Activated T-helper 1 cell treated with anti-CD3 and anti-CD28 coated beads, Interleukin-2, amount 50 U/mL, for 16 hours (primary cell): ENCODE measurements around the gene FAS.
"Not testable (repeated sequence)": the region's sequence is repeated elsewhere in the genome, so short reads cannot be mapped to it uniquely, and the experiment has no call there.

Source experiments
- DNase-seq, 2 donors: peaks; one replicate each; pipeline ENCODE4 v3.0.0-alpha.2; 2020; ENCODE audit warnings: low read depth in 1 of 2, low spot score in 1 of 2

FAS gene

DNA sequence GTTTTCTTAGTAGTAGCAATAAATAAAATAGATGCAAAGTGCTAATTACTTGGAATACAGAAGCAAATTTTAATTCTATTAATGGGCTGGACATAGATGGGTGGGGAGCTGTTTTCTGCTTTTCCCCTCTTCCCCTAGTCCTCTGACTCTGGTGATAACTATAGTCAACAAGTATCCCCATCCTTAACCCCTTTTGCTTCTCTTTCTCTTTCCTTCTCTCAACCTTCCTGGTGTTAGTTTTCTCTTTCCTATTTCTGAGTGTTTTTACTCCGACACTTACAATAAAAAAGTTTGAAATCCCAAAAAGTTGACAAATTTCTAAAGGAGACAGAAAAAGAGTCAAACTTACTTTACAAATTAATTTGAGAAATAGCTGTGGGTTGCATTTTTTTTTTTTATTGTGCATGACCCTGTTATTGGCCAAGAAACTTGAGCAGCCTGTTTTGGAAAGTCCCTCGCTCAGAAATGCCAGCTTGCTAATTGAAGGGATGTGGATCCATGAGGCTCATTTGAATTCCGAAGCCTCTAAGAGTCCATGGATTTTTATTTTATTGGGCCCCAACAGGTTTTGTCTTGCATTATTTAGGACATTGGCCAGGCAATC, 2.4 kb downstream of the FAS start:
- no peak for DNase-seq

DNA sequence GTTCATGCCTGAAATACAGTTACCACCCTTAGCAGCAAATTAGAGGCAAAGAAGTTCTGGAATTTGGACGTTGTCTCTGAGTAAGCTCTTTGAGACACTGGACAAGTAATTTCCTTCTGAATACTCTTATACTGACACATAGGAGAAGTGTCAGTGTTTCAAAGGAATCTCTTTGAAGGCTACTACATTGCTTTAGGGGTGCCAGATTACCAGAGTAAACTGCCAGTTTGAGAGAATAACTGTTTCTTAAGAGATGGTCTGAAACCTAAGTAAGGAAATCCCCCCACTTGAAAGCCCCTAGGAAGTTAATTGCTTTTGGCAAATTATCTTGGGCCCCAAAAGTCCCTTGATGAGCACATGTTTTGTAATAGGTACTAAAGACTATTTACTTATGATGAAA, 3.4 kb downstream of the FAS start:
- no peak for DNase-seq

DNA sequence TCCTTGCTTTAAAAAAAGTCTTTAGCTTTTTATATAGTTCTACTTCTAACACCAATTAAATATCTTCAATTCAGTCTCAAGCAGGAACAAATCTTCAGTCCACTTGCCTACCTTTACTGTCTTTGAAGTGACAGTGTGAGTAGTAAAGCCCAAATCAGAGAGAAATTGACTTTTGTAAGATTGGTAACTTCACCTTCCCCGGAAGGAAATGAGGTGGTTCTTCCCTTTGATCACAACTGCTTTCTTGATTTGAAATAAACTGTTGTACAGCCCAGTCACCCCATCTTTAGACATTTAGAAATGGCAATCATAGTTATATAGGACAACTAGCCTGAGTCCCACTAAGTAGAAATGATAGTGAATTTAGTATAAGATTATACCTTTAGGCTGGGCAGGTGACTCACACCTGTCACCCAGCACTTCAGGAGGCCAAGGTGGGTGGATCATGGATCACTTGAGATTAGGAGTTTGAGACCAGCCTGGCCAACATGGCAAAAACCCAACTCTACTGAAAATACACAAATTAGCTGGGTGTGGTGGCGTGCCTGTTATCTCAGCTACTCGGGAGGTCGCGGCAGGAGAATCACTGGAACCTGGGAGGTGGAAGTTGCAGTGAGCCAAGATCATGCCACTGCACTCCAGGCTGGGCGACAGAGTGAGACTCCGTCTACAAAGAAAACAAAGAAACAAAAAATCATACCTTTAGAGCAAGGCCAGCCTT, 4.7 kb downstream of the FAS start:
- DNase-seq = no peak

DNA sequence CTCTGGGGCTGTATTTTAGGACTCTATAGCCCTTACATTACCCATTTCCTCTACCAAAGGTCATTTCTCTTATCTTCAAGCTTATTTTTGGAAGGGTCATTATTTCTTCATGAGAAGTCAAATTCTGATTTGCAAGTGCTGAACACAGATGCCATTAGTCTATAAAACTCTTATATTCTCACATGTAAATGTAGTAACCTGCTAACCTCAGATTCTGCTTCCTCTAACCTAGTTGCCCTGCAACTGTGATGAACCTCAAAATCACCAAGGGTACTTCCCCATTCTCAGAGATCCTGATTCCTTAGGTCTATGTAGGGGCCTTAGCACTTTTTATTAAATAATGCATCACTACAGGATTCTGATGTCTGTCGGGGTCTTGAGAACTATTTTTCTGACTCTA, 6.3 kb downstream of the FAS start:
- DNase-seq = no peak

DNA sequence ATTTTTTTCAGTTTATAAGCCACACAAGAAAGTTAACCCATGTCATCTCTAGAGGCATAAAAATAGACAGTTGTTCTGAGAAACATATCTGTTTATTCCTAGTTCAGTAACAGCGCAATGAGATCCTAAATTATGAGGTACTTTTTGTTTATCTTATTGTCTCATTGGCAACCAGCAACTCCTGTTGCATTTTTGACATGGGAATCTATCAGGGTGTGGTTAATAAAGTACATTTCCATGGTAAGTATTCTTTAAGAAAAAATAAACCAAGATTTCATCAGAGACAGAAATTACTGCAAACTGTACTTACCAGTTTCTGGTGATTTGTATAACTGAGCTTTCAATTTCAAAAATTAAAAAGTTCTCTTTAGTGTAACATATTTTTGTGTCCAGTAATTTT, 9.0 kb downstream of the FAS start:
- DNase-seq = no peak

DNA sequence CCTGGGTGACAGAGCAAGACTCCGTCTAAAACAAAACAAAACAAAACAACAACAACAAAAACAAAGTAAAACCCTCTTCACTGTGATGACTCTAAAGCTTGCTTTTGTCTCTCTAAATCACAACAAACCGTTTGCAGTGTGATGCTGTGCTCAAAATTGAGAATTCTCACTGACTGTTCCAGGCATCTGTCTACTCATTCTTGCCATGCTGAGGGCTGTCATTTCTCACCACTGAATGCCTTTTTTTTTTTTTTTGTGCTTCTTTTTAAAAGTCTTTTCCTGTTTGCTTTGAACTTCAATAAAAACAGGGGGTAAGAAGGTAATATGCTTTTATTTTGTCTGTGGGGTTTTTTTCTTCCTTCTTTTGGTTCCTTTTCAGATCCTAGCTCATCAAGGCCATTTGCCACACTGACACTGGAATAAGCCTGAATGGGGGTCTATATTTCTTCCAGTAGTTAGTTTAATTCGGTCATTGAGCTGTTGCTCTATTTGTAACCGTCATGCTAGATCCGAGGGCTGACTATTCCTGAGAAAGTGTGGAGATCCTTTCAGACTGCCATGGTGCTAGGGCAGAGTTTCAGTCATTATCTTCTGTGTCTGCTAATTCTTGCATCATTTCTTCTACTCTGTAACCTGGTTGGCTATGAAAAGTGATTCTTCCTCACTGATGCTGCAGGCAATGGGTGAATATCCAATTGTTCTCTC, 10.6 kb downstream of the FAS start:
- no peak for DNase-seq

DNA sequence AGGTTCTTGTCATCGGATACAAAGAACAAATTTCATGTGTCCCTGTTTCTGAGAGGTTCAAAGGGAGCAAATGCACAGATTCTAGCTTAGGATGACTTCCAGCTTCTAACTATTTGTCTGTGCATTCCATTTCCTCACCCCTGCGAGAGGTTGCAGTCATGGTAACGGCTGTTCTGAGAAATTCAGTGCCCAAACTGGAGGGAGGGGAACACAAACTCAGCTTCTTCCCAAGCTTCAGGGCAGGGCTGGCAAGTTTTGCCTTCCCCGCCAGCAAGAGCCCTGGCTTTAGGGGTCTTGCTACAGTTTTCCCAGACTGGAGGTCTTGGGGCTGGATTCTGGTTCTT, 11.1 kb downstream of the FAS start:
- DNase-seq = no peak

DNA sequence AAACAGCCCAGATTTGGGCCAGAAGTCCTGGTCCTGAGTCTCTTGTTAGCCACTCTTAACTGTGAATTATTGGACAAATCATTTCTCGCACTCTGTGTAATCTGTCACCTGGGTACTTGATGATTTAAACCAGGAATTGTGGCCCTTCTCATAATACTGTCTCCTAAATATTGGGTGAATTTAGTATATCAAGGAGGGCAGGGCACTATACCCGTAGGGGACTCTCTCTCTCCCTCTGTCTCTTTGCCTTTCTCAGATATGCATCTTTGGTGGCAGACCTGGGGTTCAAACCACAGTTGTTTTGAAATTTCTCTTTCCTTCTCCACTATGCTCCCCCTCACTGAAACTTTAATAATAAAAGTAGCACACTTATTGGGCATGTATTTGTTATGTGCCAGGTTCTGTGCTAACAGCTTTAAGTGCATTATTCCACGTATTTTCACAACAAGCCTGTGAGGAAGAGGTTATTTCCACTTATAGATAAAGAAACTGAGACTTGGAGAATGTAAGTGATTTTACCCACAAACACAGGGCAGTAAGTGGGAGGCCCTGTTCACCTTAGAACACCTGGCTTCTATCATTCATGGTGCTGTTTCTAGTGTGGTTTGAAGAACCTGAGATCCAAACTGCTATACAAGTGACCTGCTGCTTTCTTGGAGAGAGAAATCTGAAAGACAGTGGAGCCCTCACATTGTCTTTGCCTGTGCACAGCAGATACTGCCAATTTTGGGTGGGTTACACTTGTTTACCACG, 11.8 kb downstream of the FAS start:
- DNase-seq = no peak

DNA sequence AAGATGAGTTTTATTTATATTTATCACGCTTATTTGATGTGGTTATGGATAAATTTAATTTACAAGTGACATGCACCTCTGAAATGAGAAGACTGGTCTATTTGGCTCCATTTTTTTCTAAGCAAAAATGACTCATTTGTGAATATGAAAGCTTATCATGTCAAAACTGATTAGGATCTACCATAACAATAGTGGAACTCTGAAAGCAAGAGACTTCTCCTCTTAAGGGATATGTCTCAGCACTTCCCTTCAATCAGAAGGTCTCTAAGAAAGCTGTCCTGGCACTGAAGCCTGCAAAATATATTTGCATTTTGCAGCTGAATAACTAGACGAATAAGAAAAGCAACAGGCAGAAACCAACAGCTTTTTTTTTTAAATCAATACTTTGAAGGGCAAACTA, 12.7 kb downstream of the FAS start:
- no peak for DNase-seq

DNA sequence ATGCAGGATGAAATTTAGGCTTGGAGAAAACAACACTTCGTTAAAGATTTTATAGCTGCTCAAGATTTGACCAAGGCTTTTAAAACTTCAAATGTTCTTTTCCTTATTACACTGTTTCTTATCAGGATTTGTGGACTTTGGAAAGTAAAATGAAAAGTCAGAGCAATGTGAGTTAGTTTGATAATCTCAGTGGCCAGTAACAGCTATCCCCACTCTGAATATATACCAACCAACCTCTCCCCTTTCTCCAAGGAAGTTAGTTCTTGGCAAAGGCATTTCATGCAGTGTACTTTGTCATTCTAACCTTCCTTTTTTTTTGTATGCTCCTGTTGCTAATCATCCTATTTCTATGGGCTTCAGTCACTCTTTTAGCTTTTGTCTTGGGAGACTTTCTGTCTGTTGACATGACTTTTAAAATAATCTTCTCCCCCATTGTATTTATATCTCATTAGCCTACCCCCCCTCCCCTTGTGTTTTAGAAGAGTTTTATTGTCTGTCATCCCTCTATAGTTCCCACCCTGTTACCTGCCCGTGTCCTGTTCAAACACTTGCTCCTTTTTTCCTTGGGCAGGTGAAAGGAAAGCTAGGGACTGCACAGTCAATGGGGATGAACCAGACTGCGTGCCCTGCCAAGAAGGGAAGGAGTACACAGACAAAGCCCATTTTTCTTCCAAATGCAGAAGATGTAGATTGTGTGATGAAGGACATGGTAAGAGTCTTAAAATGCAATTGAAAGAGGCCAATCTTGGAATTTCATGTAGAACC, 16.7 kb downstream of the FAS start:
- DNase-seq = no peak

DNA sequence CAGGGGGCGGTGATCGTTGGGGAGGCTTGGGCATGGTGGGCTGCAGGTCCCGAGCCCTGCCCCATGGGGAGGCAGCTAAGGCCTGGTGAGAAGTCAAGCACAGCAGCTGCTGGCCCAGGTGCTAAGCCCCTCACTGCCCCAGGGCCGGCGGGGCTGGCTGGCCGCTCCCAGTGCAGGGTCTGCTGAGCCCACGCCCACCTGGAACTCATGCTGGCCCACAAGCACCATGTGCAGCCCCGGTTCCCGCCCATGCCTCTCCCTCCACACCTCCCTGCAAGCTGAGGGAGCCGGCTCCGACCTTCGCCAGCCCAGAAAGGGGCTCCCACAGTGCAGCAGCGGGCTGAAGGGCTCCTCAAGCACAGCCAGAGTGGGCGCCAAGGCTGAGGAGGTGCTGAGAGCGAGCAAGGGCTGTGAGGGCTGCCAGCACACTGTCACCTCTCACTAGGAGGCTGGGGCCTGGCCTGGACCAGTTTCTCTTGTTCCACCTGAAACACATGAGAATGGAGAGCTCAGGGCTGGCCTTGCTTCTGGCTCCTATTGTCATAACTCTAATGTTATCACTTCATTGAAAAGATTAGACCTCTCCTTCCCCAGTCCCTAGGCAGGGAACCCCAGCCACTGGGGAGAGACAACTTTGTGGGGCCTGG, 28.2 kb downstream of the FAS start:
- DNase-seq = not testable (repeated sequence)

DNA sequence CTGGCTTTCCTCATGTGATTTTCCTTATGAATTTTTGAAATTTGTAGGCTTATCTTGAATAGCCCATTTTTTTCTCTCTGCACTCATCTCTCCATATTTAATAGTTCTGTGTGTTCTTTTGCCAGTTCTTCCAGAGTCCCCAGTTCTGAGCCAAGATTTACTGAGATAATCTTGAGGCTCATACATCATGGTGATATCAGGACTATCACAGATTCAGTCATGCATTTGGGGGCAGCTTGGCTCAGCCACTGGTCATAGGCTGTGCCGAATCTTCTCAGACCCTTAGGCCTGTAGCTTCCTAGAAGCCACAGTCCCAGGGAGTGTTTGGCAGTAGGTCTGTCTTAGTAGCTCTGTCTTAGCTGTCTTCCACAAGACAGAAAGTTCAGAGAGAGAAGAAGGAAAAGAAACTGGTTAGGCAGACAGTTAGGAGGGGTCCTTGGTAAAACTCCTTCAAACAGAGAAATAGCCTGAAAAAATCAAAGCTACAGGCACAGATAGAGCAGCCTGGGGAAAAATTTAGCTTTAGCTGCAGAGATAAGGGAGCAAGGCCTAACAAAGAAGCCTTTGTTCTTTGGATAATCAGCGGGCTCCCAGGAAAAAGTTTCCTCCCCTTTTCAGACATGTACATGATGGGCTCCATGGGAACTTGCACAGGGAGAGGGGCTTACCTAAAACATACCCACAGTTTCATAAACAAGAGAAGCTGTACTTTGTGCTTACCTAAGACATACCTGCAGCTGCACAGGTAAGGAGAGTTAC, 29.1 kb downstream of the FAS start:
- DNase-seq = no peak

DNA sequence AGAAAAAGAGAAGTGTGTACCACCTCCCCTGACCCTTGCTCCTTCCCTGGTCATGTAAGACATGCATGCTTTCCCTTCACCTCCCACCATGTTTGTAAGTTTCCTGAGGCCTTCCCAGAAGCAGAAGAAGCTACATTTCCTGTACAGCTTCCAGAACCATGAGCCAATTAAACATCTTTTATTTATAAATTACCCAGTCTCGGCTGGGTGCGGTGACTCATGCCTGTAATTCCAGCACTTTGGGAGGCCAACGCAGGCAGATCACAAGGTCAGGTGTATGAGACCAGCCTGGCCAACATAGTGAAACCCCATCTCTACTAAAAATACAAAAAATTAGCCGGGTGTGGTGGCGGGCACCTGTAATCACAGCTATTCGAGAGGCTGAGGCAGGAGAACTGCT, 30.9 kb downstream of the FAS start:
- not testable (repeated sequence) for DNase-seq

DNA sequence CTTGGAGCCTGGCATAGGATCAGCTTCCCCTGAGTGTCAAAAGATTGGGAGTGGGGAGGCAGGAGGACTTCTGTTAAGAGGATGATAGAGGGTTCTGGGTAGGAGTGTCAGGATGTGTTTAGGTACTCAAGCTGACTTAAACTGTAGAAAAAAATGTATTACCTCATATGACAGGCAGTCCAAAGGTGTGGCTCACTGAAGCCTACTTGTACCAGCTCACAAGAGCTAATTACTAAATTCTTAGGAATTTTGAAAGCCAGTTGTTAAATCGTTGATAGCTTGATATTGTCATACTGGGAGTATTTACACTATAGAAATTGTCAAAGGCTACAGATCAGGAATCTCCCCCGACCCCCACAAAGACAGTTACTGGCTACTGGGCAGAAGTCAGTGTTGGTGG, 32.1 kb downstream of the FAS start:
- DNase-seq = no peak

DNA sequence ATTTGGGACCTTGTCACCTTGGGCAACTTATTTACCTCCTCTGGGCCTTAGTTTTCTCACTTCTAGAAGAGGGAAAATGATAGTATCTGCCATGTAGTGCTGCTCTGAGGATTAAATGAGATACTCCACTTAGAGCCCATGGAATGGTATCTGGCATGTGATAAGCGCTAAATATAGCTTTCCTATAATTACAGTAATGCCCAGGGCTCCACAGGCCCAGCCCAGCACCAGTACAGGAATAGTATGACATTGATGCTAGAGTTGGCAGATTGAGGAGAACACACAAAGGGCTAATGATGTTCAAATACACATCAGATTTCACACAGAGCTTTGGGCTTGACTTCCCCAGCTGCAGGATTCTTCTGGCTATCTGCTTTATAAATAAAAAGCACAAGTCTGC, 34.9 kb downstream of the FAS start:
- no peak for DNase-seq

DNA sequence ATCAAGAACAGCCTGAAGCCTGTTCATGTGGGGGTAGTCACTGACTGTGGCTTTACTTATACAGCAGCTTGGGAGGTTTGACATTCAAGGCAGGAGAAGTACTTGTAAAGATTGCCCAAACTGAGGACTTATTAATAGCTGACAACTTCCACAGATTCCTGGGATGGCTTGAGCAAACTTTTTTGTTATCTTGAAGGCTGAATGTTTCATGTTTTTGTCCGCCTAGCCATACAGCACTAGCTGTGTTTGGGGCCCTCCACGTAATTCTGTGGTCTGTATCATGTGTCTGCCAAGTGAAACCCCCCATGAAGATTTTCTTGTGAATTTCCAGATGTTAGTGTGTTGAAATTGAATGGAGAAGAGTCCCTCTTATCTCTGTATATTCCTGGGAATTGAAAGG, 38.6 kb downstream of the FAS start:
- no peak for DNase-seq

DNA sequence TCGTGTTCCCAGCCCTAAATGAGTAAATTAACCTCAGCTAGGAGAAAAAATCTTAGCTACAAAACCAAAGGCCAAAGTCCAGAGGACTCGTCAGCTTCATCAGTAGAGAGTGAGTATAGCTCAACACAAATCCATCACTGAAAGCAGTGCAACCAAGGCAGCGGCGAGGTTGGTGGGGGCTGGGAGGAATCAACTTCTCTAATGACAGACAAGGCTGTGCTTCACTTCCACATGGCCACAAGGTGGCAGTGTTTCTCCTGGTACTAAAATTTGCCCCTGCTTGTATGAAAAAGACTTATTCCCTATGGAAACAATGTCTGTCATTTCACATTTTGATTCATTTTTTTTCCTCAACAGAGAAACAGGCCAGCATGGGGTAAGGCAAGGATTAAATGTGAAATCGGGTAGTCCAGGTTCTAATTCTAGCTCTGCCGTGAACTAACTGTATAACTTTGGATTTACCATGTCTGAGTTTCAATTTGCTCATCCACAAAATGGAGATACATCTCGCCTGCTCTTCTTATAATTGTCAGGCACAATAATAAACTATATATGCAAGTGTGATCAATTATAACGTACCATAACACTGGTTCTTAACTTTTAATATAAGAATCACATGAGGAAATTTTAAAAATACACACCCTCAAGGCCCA, 39.3 kb downstream of the FAS start:
- DNase-seq = peak; percentile 22 to 42

DNA sequence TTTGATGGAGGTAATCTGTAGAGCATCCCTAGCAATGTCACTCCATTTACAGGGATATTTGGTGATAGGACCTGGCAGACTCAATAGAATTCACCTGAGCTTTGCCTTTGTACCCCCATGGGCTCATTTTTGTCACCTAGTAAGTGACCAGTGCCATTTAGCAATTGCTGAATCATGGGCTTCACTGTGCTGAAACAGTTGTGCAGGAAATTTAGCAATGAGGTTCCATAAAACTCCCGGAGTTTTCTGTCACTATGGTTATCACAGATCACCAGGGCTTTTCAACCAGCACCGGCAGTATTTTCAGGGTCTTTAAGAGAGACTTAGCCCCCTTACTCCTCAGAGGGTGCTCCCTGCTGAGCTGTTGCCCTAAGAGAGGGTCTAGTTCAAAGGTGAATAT, 40.2 kb downstream of the FAS start:
- no peak for DNase-seq

DNA sequence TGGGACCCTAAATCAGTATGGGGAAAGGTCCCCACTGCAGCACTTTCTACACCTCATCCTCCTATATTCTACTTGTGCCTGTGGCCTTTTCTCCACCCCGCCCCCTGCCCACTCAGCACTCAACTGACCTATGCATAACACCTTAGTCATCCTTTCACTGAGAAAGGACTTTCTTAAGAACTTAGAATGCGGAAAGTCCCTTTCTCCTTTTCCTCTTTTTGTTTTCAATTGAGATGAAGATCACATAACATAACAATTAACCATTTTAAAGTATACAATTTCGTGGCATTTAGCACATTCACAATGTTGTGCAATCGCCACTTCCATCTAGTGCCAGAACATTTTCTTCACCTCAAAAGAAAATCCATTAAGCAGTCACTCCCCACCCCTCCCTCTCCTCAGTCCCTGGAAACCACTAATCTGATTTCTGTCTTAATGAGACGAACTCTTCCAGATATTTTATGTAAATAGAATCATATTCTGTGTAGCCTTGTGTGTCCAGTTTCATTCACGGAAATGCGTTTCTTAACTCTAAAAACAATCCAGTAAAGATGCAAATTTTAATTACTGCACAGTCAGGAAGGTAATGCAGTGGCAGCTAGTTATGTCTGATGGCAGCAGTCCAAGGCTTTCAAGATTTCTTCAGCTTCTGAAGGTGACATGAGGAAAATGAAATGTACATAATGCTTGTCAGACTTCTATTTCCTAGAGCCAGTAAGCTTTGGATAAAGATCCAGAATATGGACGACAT, 41.7 kb downstream of the FAS start:
- peak in 1 of 2 donors; percentile 22 for DNase-seq
